ENCODE data around the gene HDAC8.

DNA sequence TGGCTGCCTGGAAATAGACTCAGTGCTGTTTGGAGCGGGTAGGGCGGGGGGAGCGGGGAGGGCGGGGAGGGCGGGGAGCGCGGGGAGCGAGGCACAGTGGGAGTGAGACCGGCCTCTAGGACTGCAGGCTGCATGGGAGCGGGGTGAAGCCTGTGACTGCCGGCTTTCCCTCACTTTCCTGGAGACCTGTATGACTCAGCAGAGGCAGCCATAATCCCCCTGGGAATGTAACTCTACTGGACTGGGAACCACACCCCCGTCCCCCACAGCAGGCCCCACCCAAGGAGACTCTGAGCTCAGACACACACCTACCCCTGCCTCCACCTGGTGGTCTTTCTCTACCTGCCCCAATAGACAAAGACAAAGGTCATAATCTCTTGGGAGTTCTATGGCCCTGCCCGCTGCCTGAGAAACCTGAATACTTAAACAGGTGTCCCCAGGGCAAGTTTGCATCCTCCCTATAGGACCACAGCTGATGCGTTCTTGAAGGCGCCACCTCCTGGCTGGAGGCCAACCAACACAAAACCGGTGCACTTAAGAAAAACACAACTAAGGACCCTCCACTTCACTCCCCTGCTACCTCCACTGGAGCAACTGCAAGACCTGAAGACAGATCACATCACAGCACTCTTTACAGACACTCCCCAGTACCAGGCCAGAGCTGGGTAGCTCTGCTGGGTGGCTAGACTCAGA, 18.0 kb downstream of the HDAC8 start:
- TF ChIP-seq, protein P1, sequence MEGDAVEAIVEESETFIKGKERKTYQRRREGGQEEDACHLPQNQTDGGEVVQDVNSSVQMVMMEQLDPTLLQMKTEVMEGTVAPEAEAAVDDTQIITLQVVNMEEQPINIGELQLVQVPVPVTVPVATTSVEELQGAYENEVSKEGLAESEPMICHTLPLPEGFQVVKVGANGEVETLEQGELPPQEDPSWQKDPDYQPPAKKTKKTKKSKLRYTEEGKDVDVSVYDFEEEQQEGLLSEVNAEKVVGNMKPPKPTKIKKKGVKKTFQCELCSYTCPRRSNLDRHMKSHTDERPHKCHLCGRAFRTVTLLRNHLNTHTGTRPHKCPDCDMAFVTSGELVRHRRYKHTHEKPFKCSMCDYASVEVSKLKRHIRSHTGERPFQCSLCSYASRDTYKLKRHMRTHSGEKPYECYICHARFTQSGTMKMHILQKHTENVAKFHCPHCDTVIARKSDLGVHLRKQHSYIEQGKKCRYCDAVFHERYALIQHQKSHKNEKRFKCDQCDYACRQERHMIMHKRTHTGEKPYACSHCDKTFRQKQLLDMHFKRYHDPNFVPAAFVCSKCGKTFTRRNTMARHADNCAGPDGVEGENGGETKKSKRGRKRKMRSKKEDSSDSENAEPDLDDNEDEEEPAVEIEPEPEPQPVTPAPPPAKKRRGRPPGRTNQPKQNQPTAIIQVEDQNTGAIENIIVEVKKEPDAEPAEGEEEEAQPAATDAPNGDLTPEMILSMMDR (conservative IDR thresholded peaks at IDR 0.05): no peak
- no peak for TF ChIP-seq ZFX (IDR thresholded peaks at IDR 0.05)

All from C4-2B (cell line).